Chondrocyte (in vitro differentiated cells): ENCODE measurements around the gene MS4A15. TPM values are rescaled to one million over a fixed set of nuclear protein-coding genes. Genes with fewer than 3 reads are reported as not detected.

Experiments
- DNase-seq: peaks from one replicate; pipeline ENCODE4 v3.0.0; 2021; ENCODE audit warnings: mixed read lengths, low spot score
- H3K27ac Mint-ChIP-seq: one replicate; pipeline ENCODE4 v1.8.0; 2021; ENCODE audit warnings: mild to moderate bottlenecking, moderate library complexity, mixed read lengths; ENCODE audit not compliant: unreplicated experiment
- H3K27me3 Mint-ChIP-seq: 2 replicates; pipeline ENCODE4 v1.8.0; 2021; ENCODE audit warnings: low read depth, mixed read lengths
- H3K36me3 Mint-ChIP-seq: 2 replicates; pipeline ENCODE4 v1.8.0; 2021; ENCODE audit warnings: low read depth, mixed read lengths
- H3K4me1 Mint-ChIP-seq: 2 replicates; pipeline ENCODE4 v1.8.0; 2021; ENCODE audit warnings: low read depth, mild to moderate bottlenecking, mixed read lengths
- H3K4me3 Mint-ChIP-seq: one replicate; pipeline ENCODE4 v1.8.0; 2021; ENCODE audit warnings: mild to moderate bottlenecking, moderate library complexity, mixed read lengths; ENCODE audit not compliant: unreplicated experiment
- H3K9me3 Mint-ChIP-seq: 2 replicates; pipeline ENCODE4 v1.8.0; 2021; ENCODE audit warnings: low read depth, mixed read lengths
- CTCF ChIP-seq: fragments of 200-600 bp; sonication (generic); IDR thresholded peaks from 2 replicates; pipeline ENCODE4 v1.5.0; 2021; ENCODE audit warnings: antibody characterized with exemption, mild to moderate bottlenecking, moderate library complexity
- total RNA-seq: library from RNA; stranded (reverse); gene quantifications from 3 replicates; pipeline ENCODE4 v1.2.1, GENCODE V29; 2021

MS4A15 gene
- total RNA-seq, 1 donor from 2014 or later: not detected

GRCh38 chr11:60801194-60801593 is 44.5 kb downstream of the MS4A15 start:
- H3K9me3 Mint-ChIP-seq: no peaks in the 10 kb centered on the region
- H3K36me3 Mint-ChIP-seq: no peaks in the 10 kb centered on the region
- no peak overlapping the region for H3K27ac Mint-ChIP-seq
- H3K27me3 Mint-ChIP-seq: peaks cover 33% of the 10 kb centered on the region
- no peak overlapping the region for H3K4me3 Mint-ChIP-seq
- peak; percentile 54 for DNase-seq
- H3K4me1 Mint-ChIP-seq: no peaks in the 10 kb centered on the region
- TF ChIP-seq CTCF: no peak

- no peak for TF ChIP-seq CTCF
- Mint-ChIP-seq H3K27ac (no peak overlapping the region), H3K27me3 (peaks cover 35% of the 10 kb centered on the region), H3K4me3 (no peak overlapping the region), H3K4me1 (no peaks in the 10 kb centered on the region), H3K9me3 (no peaks in the 10 kb centered on the region), H3K36me3 (no peaks in the 10 kb centered on the region)
- DNase-seq: peak; percentile 8
These were observed 46.7 kb downstream of the MS4A15 start for GRCh38 chr11:60803273-60803936.

- peak; percentile 47 for DNase-seq
- no peaks in the 10 kb centered on the region for H3K9me3 Mint-ChIP-seq
- H3K27ac Mint-ChIP-seq: no peak overlapping the region
- no peaks in the 10 kb centered on the region for H3K36me3 Mint-ChIP-seq
- H3K27me3 Mint-ChIP-seq: peaks cover 32% of the 10 kb centered on the region
- no peak overlapping the region for H3K4me3 Mint-ChIP-seq
- TF ChIP-seq CTCF: no peak
- no peaks in the 10 kb centered on the region for H3K4me1 Mint-ChIP-seq
These were observed 52.6 kb downstream of the MS4A15 start for GRCh38 chr11:60809249-60809648.

GRCh38 chr11:60809691-60810090 is 53.0 kb downstream of the MS4A15 start:
- H3K27me3 Mint-ChIP-seq: peaks cover 32% of the 10 kb centered on the region
- no peak overlapping the region for H3K27ac Mint-ChIP-seq
- H3K9me3 Mint-ChIP-seq: no peaks in the 10 kb centered on the region
- TF ChIP-seq CTCF: no peak
- H3K4me3 Mint-ChIP-seq: no peak overlapping the region
- peak; percentile 34 for DNase-seq
- no peaks in the 10 kb centered on the region for H3K4me1 Mint-ChIP-seq
- no peaks in the 10 kb centered on the region for H3K36me3 Mint-ChIP-seq

- Mint-ChIP-seq H3K36me3 (no peaks in the 10 kb centered on the region), H3K4me3 (no peak overlapping the region), H3K27me3 (peaks cover 32% of the 10 kb centered on the region), H3K27ac (no peak overlapping the region), H3K4me1 (no peaks in the 10 kb centered on the region), H3K9me3 (no peaks in the 10 kb centered on the region)
- peak; percentile 80 for DNase-seq
- no peak for TF ChIP-seq CTCF
These were observed 53.5 kb downstream of the MS4A15 start for GRCh38 chr11:60810151-60810550.
